ENCODE data around the gene HTRA3. TPM values are rescaled to one million over a fixed set of nuclear protein-coding genes. Genes with fewer than 3 reads are reported as not detected.

Gene HTRA3
- total and polyA plus RNA-seq, 5 donors = 52.8 to 133 (median 89.3) TPM

DNA sequence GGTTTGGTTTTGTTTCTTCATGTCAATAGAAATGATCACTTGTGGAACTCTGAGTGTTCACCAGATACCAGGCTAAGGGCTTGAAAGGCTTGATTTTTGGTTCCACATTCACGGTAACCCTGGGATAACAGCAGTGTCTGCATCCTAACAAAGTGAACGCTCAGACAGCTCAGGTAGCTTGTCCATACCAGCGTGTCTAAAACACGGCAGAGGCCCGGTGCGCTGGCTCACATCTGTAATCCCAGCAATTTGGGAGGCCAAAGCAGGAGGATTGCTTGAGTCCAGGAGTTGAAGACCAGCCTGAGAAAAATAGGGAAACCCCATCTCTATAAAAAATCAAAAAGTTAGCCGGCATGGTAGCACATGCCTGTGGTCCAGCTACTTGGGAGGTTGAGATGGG, 49.0 kb downstream of the HTRA3 start:
- Histone ChIP-seq H3K27me3 (ENCODE audit: control insufficient read depth, insufficient read depth) (no peaks in the 10 kb centered on the region), H3K9me3 (ENCODE audit: control insufficient read depth, low read length) (no peaks in the 10 kb centered on the region), H3K27ac (ENCODE audit: low read length) (peak overlapping the region; percentile 53), H3K4me3 (ENCODE audit: low read length) (no peak overlapping the region), H3K4me1 (ENCODE audit: control insufficient read depth, insufficient read depth, low read length) (peaks cover 17% of the 10 kb centered on the region)
- intact Hi-C loops (cut with DNase I) = no loop called here
- 93% methylated on average over 7 of the region's 7 CpGs for WGBS
- ATAC-seq = no peak
- no peak for DNase-seq

DNA sequence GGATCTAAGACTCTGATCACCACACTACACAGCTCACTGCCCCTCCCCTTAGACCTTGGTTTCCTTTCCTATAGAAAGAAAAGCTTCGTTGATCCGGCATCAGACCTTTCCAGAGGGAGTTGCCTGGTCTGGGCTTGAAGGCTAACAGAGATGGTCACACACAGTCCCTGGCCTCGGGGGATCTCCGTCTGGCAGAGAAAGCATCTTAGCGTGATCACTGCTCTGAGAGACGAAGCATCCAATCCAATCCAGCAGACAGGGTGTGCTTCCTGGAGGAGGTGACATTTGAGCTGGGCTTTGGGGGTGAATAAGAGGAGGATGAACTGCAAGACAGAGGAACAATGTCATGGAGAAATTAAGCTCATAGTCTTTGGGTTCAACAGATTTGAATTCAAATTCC, 49.5 kb downstream of the HTRA3 start:
- WGBS = 75% methylated on average over 6 of the region's 6 CpGs
- ATAC-seq (no peak), DNase-seq (no peak)
- Histone ChIP-seq H3K27me3 (ENCODE audit: control insufficient read depth, insufficient read depth) (no peaks in the 10 kb centered on the region), H3K9me3 (ENCODE audit: control insufficient read depth, low read length) (no peaks in the 10 kb centered on the region), H3K4me1 (ENCODE audit: control insufficient read depth, insufficient read depth, low read length) (peaks cover 17% of the 10 kb centered on the region), H3K4me3 (ENCODE audit: low read length) (no peak overlapping the region), H3K27ac (ENCODE audit: low read length) (peak overlapping the region; percentile 53)
- intact Hi-C loops (cut with DNase I) = no loop called here

DNA sequence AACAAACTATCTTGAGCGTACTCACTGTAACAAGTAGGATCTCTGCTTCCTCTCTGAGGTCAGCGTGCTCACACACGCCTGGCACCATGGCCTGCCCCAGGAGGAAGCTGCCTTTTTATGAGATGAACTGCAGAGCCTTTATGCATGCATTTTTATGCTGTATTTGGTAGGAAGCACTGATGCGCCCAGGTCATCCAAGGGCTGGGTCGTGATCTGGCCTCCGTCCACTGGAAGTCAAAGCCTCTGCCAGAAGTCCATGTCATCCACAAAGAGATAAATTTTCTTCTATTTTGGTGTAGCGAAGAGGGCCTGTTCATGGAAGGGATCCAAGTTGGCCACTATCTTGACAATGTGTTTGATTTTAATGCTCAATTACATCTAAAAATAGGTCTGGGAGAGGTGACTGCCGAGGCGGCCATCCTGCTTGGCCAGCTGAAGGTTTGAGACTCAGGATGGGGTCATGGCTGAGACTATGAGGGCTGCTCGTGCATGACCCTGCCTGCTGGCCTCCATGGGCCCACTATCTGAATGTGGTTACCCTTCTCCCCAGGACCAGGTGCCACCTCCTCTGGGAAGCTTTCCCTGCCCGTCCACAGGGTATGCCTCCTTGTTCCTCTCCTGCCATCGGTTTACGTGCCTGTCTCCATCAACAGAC, 50.3 kb downstream of the HTRA3 start:
- Histone ChIP-seq H3K4me1 (ENCODE audit: control insufficient read depth, insufficient read depth, low read length) (peaks cover 21% of the 10 kb centered on the region), H3K4me3 (ENCODE audit: low read length) (no peak overlapping the region), H3K27ac (ENCODE audit: low read length) (peak overlapping the region; percentile 51), H3K27me3 (ENCODE audit: control insufficient read depth, insufficient read depth) (no peaks in the 10 kb centered on the region), H3K9me3 (ENCODE audit: control insufficient read depth, low read length) (no peaks in the 10 kb centered on the region)
- ATAC-seq (peak; percentile 70 to 72), DNase-seq (peak in 2 of 3 donors; percentile 79 to 83)
- 23% methylated on average over 13 of the region's 13 CpGs for WGBS
- intact Hi-C loops (cut with DNase I) = loop anchor here in 1 of 4 donors (10.0 kb wide), 1 partner anchor 75 kb away; no protein-coding TSS in a partner anchor

DNA sequence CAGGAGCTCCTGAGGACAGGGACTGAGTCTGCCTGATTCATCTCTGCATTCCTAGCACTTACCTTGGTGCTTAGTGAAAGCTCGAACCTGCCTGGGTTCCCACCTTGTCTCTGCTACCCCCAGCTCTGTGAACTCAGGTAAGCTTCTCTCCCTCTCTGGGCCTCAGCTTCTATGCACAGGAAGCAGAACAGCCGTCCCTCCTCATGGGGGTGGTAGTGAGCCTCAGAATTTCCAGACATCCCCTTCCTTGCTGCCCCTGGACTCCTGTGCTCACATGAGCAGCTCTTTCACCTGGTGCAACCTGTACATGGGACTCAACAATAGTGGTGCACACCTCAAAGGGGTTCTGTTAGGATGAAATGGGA, 50.8 kb downstream of the HTRA3 start:
- Histone ChIP-seq H3K27ac (ENCODE audit: low read length) (peak overlapping the region; percentile 21), H3K4me3 (ENCODE audit: low read length) (no peak overlapping the region), H3K4me1 (ENCODE audit: control insufficient read depth, insufficient read depth, low read length) (peaks cover 19% of the 10 kb centered on the region), H3K9me3 (ENCODE audit: control insufficient read depth, low read length) (no peaks in the 10 kb centered on the region), H3K27me3 (ENCODE audit: control insufficient read depth, insufficient read depth) (no peaks in the 10 kb centered on the region)
- ATAC-seq = peak; percentile 6 to 20
- DNase-seq = no peak
- WGBS = 69% methylated on average over 2 of the region's 2 CpGs
- intact Hi-C loops (cut with DNase I) = loop anchor here in 1 of 4 donors (10.0 kb wide), 1 partner anchor 74 kb away; no protein-coding TSS in a partner anchor

DNA sequence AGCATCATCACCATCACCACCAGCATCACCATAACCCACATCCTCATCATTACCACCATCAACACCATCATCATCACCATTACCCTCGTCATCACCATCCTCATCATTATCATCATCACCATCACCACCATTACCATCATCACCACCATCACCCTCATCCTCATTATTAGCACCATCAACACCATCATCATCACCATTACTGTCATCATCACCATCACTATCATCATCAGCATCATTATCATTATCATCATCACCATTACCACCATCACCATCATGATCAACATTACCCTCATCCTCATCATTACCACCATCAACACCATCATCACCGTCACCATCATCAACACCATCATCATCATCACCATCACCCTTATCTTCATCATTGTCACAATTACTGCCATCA, 51.7 kb downstream of the HTRA3 start:
- 95% methylated on average over 2 of the region's 2 CpGs for WGBS
- H3K4me3 ChIP-seq (ENCODE audit: low read length) = no peak overlapping the region
- no peak for DNase-seq
- H3K4me1 ChIP-seq (ENCODE audit: control insufficient read depth, insufficient read depth, low read length) = peaks cover 15% of the 10 kb centered on the region
- H3K9me3 ChIP-seq (ENCODE audit: control insufficient read depth, low read length) = no peaks in the 10 kb centered on the region
- no peak for ATAC-seq
- H3K27me3 ChIP-seq (ENCODE audit: control insufficient read depth, insufficient read depth) = no peaks in the 10 kb centered on the region
- no peak overlapping the region for H3K27ac ChIP-seq (ENCODE audit: low read length)
- intact Hi-C loops (cut with DNase I) = loop anchor here in 1 of 4 donors (10.0 kb wide), 1 partner anchor 74 kb away; no protein-coding TSS in a partner anchor

DNA sequence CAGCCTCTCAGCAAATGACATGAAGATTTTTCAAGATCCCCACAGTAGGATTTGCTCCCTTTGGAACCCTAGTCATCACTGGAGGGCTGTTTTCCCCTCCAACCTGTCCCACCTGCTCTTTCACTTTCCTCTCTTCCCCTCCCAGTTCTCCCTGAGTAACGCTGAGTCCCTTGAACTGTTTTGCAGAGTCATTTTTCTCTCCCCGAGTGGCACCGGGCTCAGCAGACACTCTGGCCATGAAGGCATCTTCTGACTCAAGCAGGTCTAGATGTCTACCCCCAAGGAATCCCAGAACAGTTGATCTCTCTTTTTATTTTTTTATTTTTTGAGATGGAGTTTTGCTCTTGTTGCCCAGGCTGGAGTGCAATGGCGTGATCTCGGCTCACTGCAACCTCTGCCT, 52.2 kb downstream of the HTRA3 start:
- 77% methylated on average over 5 of the region's 5 CpGs for WGBS
- intact Hi-C loops (cut with DNase I) = loop anchor here in 1 of 4 donors (10.0 kb wide), 1 partner anchor 73 kb away; no protein-coding TSS in a partner anchor

DNA sequence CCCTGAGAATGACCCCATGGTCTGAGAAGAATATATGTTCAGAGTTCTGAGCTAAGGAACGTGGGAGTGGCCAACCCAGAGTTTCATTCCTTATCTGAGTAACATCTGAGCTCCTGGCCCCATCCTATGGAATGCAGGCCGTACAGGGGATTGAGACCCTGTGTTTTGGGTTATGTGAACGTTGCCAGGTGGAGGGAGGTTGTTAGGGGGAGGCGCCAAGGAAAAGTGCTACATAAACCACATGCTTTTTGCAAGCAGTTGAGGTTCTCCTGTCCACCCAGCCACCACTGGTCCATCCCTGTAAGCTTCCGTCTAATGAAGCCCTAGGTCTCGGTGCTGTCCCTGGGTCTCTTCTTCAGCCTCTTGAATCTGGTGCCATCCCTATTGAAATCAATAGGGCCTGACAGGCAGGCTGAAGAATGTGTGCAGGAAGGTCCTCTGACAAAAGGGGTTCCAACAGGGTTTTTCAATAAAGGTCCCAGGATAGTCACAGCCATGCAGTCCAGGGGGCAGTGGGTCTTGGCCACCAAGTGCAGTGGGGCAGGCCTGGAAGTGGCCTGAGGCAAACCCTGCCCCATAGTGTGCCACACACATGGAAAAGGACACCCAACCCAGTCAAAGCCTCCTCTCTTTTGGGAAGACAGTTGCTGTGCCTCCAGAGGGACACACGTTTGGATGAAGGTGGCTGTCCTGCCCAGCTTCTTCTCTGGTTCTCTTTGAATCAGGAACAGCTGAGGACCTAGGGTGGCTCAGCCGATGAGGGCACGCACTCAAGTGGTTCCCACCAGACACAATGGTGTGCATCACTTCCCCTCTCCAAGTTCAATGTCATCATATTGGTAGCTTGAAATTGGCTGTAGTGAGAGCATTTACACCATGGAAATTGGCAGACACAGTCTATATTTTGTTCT, 53.5 kb downstream of the HTRA3 start:
- Histone ChIP-seq H3K4me1 (ENCODE audit: control insufficient read depth, insufficient read depth, low read length) (peaks cover 15% of the 10 kb centered on the region), H3K9me3 (ENCODE audit: control insufficient read depth, low read length) (no peaks in the 10 kb centered on the region), H3K27me3 (ENCODE audit: control insufficient read depth, insufficient read depth) (no peaks in the 10 kb centered on the region), H3K4me3 (ENCODE audit: low read length) (no peak overlapping the region), H3K27ac (ENCODE audit: low read length) (no peak overlapping the region)
- DNase-seq (no peak), ATAC-seq (no peak)
- WGBS = 83% methylated on average over 9 of the region's 9 CpGs
- intact Hi-C loops (cut with DNase I) = loop anchor here in 1 of 4 donors (10.0 kb wide), 1 partner anchor 72 kb away; no protein-coding TSS in a partner anchor

More for the DNA sequence above, 52.2 kb downstream of the HTRA3 start:
- Histone ChIP-seq H3K4me3 (ENCODE audit: low read length) (no peak overlapping the region), H3K27ac (ENCODE audit: low read length) (no peak overlapping the region), H3K4me1 (ENCODE audit: control insufficient read depth, insufficient read depth, low read length) (peaks cover 15% of the 10 kb centered on the region), H3K27me3 (ENCODE audit: control insufficient read depth, insufficient read depth) (no peaks in the 10 kb centered on the region), H3K9me3 (ENCODE audit: control insufficient read depth, low read length) (no peaks in the 10 kb centered on the region)
- DNase-seq (no peak), ATAC-seq (no peak)

DNA sequence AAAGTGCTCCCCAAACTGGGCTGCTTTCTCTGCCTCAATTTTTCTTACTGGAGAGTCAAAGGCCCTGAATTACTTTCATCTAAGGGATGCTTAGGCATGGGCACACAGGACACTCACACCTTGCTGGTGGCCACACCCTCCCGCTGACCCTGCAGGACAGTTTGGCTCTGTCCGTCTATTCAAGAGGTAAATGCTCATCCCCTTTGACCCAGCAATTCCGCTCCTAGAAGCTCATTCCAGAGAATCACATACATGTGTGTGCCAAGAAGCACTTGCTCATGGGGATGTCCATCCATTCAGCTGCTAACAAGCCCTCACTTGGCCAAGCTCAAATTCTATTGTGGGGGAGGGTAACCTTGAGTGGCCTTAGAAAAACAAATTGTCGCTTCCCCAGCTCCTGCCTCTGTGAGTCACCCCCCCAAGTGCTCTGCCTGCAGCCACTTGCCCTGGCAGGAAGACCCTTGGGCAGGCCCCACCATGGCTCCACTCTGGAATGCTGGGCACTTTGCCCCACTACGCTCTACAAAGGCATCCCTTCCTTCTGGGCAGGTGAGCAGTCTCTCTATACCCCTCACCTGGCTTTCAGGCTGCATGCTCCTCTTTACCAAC, 54.5 kb downstream of the HTRA3 start:
- WGBS = 79% methylated on average over 5 of the region's 5 CpGs

DNA sequence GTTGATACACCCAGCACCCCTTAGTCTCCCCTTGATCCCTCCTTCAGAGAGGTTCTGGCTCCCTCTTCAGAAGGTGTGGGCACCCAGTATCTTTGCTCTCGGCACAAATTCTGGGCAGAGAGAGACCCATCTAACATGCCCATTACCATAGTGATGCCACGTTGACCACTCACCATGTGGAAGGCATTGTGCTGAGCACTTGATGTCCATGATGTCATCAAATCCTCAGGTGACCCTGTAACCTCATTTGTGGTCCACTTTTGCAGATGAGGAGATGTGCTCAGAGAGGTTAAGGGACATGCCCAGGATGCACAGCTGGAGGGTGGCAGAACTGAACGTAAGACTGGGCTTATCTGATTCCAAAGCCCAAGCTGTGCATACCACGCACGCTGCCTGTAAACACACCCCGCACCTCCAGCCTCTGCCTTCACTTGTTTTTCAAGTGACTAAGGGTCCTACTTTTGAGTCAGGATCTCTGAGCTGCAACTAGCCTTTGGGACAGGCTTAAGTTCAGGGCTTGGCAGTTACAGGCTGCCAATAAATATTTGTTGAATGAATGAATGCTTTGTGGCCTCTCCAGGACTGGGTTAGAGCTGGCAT, 55.2 kb downstream of the HTRA3 start:
- Histone ChIP-seq H3K27ac (ENCODE audit: low read length) (no peak overlapping the region), H3K9me3 (ENCODE audit: control insufficient read depth, low read length) (no peaks in the 10 kb centered on the region), H3K4me1 (ENCODE audit: control insufficient read depth, insufficient read depth, low read length) (peaks cover 9% of the 10 kb centered on the region), H3K27me3 (ENCODE audit: control insufficient read depth, insufficient read depth) (no peaks in the 10 kb centered on the region), H3K4me3 (ENCODE audit: low read length) (no peak overlapping the region)
- 80% methylated on average over 6 of the region's 6 CpGs for WGBS
- DNase-seq (no peak), ATAC-seq (no peak)
- intact Hi-C loops (cut with DNase I) = loop anchor here in 1 of 4 donors (10.0 kb wide), 1 partner anchor 70 kb away; no protein-coding TSS in a partner anchor

More for the DNA sequence above, 54.5 kb downstream of the HTRA3 start:
- H3K27ac ChIP-seq (ENCODE audit: low read length) = no peak overlapping the region
- peaks cover 12% of the 10 kb centered on the region for H3K4me1 ChIP-seq (ENCODE audit: control insufficient read depth, insufficient read depth, low read length)
- H3K9me3 ChIP-seq (ENCODE audit: control insufficient read depth, low read length) = no peaks in the 10 kb centered on the region
- no peak overlapping the region for H3K4me3 ChIP-seq (ENCODE audit: low read length)
- no peak for DNase-seq
- no peak for ATAC-seq
- intact Hi-C loops (cut with DNase I) = loop anchor here in 1 of 4 donors (10.0 kb wide), 1 partner anchor 71 kb away; no protein-coding TSS in a partner anchor
- no peaks in the 10 kb centered on the region for H3K27me3 ChIP-seq (ENCODE audit: control insufficient read depth, insufficient read depth)

DNA sequence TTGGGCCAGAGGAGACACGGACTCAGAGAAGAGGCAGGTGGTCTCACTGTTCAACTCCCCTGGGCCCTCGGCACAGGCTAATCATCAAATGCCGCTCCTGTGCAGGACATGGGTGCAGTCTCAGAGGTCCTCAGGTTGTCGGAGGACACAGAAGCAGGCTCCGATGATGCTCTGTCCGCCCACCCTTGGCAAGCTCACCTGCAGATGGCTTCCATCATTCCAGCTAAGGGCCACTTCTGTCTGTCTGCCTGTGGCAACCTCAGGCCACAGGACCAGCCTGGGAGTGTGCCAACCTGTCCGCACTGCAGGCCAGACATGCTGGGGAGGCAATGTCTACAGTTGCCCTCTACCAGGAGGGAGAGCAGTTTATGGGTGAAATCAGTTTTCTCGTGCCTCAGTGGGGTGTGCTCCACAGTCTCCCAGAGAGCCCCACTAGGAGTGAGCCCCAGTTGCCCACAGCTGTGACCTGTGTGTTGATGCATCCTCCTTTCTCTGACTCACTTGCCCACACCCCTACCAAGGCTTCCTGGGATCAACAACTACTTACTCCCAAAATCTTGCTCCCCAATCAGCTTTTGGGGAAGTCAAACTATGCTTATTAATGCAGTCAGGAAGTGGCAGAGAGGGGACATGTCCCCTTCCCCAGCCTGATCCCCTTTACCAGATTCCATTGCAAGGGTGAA, 55.9 kb downstream of the HTRA3 start:
- Histone ChIP-seq H3K9me3 (ENCODE audit: control insufficient read depth, low read length) (no peaks in the 10 kb centered on the region), H3K27me3 (ENCODE audit: control insufficient read depth, insufficient read depth) (no peaks in the 10 kb centered on the region), H3K4me1 (ENCODE audit: control insufficient read depth, insufficient read depth, low read length) (peaks cover 5% of the 10 kb centered on the region), H3K27ac (ENCODE audit: low read length) (no peak overlapping the region), H3K4me3 (ENCODE audit: low read length) (no peak overlapping the region)
- intact Hi-C loops (cut with DNase I) = loop anchor here in 1 of 4 donors (10.0 kb wide), 1 partner anchor 69 kb away; no protein-coding TSS in a partner anchor
- DNase-seq (peak in 1 of 3 donors; percentile 51), ATAC-seq (no peak)
- WGBS = 77% methylated on average over 8 of the region's 8 CpGs

All from right cardiac atrium (tissue), 5 donors.